ENCODE measurements around the gene SYPL2. TPM values are rescaled to one million over a fixed set of nuclear protein-coding genes. Genes with fewer than 3 reads are reported as not detected.

Gene SYPL2
- total RNA-seq, 1 experiment from 2014 or later, result 1.3 TPM

DNA sequence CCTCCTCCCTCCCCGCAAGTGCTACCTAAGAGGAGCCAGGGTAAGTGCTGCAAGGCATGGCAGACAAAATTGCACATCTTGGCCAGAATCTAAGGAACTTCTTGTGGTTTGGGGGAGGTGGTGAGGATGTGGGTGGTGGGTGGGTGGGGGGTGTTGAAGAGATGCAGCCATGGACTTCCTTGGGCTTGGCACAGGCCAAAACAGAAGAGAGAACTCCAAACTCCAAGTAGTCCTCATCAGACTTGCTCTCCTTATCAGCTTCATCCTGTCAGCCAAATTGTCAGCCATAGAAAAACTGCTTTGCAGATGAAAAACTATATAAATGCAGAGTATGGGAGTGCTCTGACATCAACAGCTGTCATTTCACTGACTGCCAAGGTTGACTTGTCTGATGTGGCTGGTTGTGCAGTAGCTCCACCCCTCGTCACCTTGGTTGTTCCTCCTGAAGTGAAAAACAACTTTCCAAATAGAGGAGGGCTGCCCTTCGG lies 36.1 kb downstream of the SYPL2 start:
- no peaks in the 10 kb centered on the region; the same call in 1 of the 2 replicates for H3K9me2 ChIP-seq (ENCODE audit: insufficient read depth)
- no peaks in the 10 kb centered on the region for H3K79me2 ChIP-seq (ENCODE audit: insufficient read depth, low read length)
- H4K20me1 ChIP-seq (ENCODE audit: insufficient read depth), result no peaks in the 10 kb centered on the region
- intact Hi-C loops (cut with micrococcal nuclease), result no loop called here
- no peak overlapping the region for H3K4me2 ChIP-seq (ENCODE audit: low read length)
- H2AFZ ChIP-seq (ENCODE audit: low read depth, low read length, poor library complexity, severe bottlenecking), result no peak overlapping the region
- POLR2A ChIA-PET, result no interaction called here
- ATAC-seq (no peak), DNase-seq (ENCODE audit: low read depth, low spot score) (no peak)
- no peak overlapping the region for H3K27ac ChIP-seq (ENCODE audit: low read depth, low read length)
- no peaks in the 10 kb centered on the region for H3K27me3 ChIP-seq (ENCODE audit: insufficient read depth, low read length)
- H3K9ac ChIP-seq (ENCODE audit: low read length), result no peak overlapping the region
- peaks cover 0 to 3% of the 10 kb centered on the region in 2 experiments; a peak in 1 of 4 replicates for H3K4me1 ChIP-seq (ENCODE audit: control insufficient read depth in 1 of 2, insufficient read depth in 2 of 2, low read length in 2 of 2)
- H3K4me3 ChIP-seq (replicated peaks in 1 of 2; ENCODE audit: low read depth in 1 of 2, low read length in 2 of 2), result no peak overlapping the region
- TF ChIP-seq ZNF274 (IDR thresholded peaks at IDR 0.05; ENCODE audit: low read depth, low read length), result no peak
- no peak for TF ChIP-seq POLR2A (IDR thresholded peaks at IDR 0.05; ENCODE audit: borderline replicate concordance, extremely low read depth, insufficient read depth, insufficient read length)
- TF ChIP-seq, protein P1, sequence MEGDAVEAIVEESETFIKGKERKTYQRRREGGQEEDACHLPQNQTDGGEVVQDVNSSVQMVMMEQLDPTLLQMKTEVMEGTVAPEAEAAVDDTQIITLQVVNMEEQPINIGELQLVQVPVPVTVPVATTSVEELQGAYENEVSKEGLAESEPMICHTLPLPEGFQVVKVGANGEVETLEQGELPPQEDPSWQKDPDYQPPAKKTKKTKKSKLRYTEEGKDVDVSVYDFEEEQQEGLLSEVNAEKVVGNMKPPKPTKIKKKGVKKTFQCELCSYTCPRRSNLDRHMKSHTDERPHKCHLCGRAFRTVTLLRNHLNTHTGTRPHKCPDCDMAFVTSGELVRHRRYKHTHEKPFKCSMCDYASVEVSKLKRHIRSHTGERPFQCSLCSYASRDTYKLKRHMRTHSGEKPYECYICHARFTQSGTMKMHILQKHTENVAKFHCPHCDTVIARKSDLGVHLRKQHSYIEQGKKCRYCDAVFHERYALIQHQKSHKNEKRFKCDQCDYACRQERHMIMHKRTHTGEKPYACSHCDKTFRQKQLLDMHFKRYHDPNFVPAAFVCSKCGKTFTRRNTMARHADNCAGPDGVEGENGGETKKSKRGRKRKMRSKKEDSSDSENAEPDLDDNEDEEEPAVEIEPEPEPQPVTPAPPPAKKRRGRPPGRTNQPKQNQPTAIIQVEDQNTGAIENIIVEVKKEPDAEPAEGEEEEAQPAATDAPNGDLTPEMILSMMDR (IDR thresholded peaks at IDR 0.05 in 2 of 3, conservative IDR thresholded peaks at IDR 0.05 in 1 of 3; ENCODE audit: borderline replicate concordance in 1 of 3, insufficient read depth in 1 of 3, low read depth in 2 of 3, low read length in 2 of 3), result no peak
- no peak for TF ChIP-seq EGR1 (IDR thresholded peaks at IDR 0.05; ENCODE audit: low read depth)
- no peak for TF ChIP-seq EZH2phosphoT487 (IDR thresholded peaks at IDR 0.05; ENCODE audit: borderline replicate concordance)
- no peak for TF ChIP-seq ELF1 (IDR thresholded peaks at IDR 0.05; ENCODE audit: borderline replicate concordance, low read depth)
- no peak for TF ChIP-seq CEBPB (IDR thresholded peaks at IDR 0.05; ENCODE audit: low read depth)
- TF ChIP-seq EZH2 (IDR thresholded peaks at IDR 0.05), result no peak
- TF ChIP-seq, protein P2, sequence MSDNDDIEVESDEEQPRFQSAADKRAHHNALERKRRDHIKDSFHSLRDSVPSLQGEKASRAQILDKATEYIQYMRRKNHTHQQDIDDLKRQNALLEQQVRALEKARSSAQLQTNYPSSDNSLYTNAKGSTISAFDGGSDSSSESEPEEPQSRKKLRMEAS (IDR thresholded peaks at IDR 0.05), result no peak
- TF ChIP-seq, protein P3, sequence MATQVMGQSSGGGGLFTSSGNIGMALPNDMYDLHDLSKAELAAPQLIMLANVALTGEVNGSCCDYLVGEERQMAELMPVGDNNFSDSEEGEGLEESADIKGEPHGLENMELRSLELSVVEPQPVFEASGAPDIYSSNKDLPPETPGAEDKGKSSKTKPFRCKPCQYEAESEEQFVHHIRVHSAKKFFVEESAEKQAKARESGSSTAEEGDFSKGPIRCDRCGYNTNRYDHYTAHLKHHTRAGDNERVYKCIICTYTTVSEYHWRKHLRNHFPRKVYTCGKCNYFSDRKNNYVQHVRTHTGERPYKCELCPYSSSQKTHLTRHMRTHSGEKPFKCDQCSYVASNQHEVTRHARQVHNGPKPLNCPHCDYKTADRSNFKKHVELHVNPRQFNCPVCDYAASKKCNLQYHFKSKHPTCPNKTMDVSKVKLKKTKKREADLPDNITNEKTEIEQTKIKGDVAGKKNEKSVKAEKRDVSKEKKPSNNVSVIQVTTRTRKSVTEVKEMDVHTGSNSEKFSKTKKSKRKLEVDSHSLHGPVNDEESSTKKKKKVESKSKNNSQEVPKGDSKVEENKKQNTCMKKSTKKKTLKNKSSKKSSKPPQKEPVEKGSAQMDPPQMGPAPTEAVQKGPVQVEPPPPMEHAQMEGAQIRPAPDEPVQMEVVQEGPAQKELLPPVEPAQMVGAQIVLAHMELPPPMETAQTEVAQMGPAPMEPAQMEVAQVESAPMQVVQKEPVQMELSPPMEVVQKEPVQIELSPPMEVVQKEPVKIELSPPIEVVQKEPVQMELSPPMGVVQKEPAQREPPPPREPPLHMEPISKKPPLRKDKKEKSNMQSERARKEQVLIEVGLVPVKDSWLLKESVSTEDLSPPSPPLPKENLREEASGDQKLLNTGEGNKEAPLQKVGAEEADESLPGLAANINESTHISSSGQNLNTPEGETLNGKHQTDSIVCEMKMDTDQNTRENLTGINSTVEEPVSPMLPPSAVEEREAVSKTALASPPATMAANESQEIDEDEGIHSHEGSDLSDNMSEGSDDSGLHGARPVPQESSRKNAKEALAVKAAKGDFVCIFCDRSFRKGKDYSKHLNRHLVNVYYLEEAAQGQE (IDR thresholded peaks at IDR 0.05; ENCODE audit: low read depth), result no peak
- no peak for TF ChIP-seq SIN3A (IDR thresholded peaks at IDR 0.05; ENCODE audit: low read depth)
- TF ChIP-seq SP1 (IDR thresholded peaks at IDR 0.05; ENCODE audit: low read depth), result no peak
- TF ChIP-seq POLR2AphosphoS5 (IDR thresholded peaks at IDR 0.05; ENCODE audit: low read depth, low read length), result no peak
- no peak for TF ChIP-seq JUND (IDR thresholded peaks at IDR 0.05)
- TF ChIP-seq TCF7L2 (IDR thresholded peaks at IDR 0.05; ENCODE audit: borderline replicate concordance, extremely low read depth, insufficient read depth, insufficient read length), result no peak
- TF ChIP-seq, protein P4, sequence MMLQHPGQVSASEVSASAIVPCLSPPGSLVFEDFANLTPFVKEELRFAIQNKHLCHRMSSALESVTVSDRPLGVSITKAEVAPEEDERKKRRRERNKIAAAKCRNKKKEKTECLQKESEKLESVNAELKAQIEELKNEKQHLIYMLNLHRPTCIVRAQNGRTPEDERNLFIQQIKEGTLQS (IDR thresholded peaks at IDR 0.05), result no peak
- 0 out of 4 replicates have a peak, but pooled peaks cover 0 to 3% of the 10 kb centered on the region in 2 experiments for H3K36me3 ChIP-seq (ENCODE audit: control insufficient read depth in 1 of 2, insufficient read depth in 2 of 2, low read length in 2 of 2)
- BruUV-seq (replicated peaks), result no TSS peak
- RAD21 ChIA-PET (ENCODE audit: low non-redundant PET in 1 of 2, low total read pairs in 2 of 2, uncharacterized antibody in 2 of 2, unreplicated experiment in 2 of 2), result no interaction called here
- CTCF ChIA-PET, result interaction anchor here (2.1 to 2.3 kb wide), 2 partner anchors 9 to 30 kb away, joined by 6 to 8 read pairs; partner anchors contain the start of gene CYB561D1
- H3K9me3 ChIP-seq (ENCODE audit: control insufficient read depth in 1 of 2, insufficient read depth in 1 of 2, low read depth in 1 of 2, low read length in 2 of 2), result no peaks in the 10 kb centered on the region
